Uterus (tissue), 4 donors: ENCODE measurements around the gene ADRM1. TPM values are rescaled to one million over a fixed set of nuclear protein-coding genes. Genes with fewer than 3 reads are reported as not detected.

ENCODE experiments used
- DNase-seq, 2 donors: peaks; one replicate each; pipeline ENCODE4 v3.0.0-alpha.2; 2019 to 2020
- H3K27ac ChIP-seq, 2 donors: fragments of 200-600 bp; sonication (generic); 1 replicate in 1 of 2; 2 replicates in 1 of 2; pipeline ENCODE4 v1.5.1; 2016 to 2018
- H3K27me3 ChIP-seq, 2 donors: fragments of 200-600 bp; sonication (generic); one replicate each; pipeline ENCODE4 v1.5.1; 2018 to 2019; ENCODE audit warnings: control low read depth in 1 of 2
- H3K36me3 ChIP-seq, 2 donors: fragments of 200-600 bp; sonication (generic); one replicate each; pipeline ENCODE4 v1.5.1; 2019; ENCODE audit warnings: control low read depth in 1 of 2
- H3K4me1 ChIP-seq, 2 donors: fragments of 200-600 bp; sonication (generic); one replicate each; pipeline ENCODE4 v1.5.1; 2018 to 2019; ENCODE audit warnings: control low read depth in 1 of 2
- H3K4me3 ChIP-seq, 2 donors: fragments of 200-600 bp; sonication (generic); 1 replicate in 1 of 2; 2 replicates in 1 of 2; pipeline ENCODE4 v1.5.1; 2018 to 2019; ENCODE audit warnings: mild to moderate bottlenecking in 1 of 2
- H3K9me3 ChIP-seq, 2 donors: fragments of 200-600 bp; sonication (generic); one replicate each; pipeline ENCODE4 v1.5.1; 2019; ENCODE audit warnings: control low read depth in 1 of 2
- POLR2A ChIP-seq, 2 donors: fragments of 450-650 bp; IDR thresholded peaks; one replicate each; pipeline ENCODE4 v1.6.1; 2016; ENCODE audit warnings: antibody characterized with exemption in 2 of 2, mild to moderate bottlenecking in 1 of 2, moderate library complexity in 1 of 2
- intact Hi-C: fragments of 100-400 bp; cut with DNase I; formaldehyde crosslinking; loops from one replicate; pipeline ENCODE4 v1.15.1; 2023; ENCODE audit warnings: low total_unique reads
- total RNA-seq, 4 donors: library from RNA; depleted of rRNA in 3 of 4; stranded (reverse); fragments of >200 nt in 3 of 4; gene quantifications; one replicate each; pipeline versions ENCODE4 v1.1.0 to v1.2.4, GENCODE V29; 2014 to 2023
- TF ChIP-seq, protein P1 (sequence below), 4 experiments: fragments of 200-600 bp in 2 of 4; fragments of 450-650 bp in 2 of 4; sonication (generic) in 2 of 4; IDR thresholded peaks; one replicate each; pipeline ENCODE4 v1.5.1; 2016 to 2019; ENCODE audit warnings: antibody characterized with exemption in 4 of 4, mild to moderate bottlenecking in 2 of 4, moderate library complexity in 1 of 4
- donor health status: DM: yes; HTN: yes; CAD: no.

ADRM1 gene
- total RNA-seq, 4 donors from 2014 or later = 42.9 to 82.7 (median 60.9) TPM

- intact Hi-C loops = no loop called here
- TF ChIP-seq, protein P1, sequence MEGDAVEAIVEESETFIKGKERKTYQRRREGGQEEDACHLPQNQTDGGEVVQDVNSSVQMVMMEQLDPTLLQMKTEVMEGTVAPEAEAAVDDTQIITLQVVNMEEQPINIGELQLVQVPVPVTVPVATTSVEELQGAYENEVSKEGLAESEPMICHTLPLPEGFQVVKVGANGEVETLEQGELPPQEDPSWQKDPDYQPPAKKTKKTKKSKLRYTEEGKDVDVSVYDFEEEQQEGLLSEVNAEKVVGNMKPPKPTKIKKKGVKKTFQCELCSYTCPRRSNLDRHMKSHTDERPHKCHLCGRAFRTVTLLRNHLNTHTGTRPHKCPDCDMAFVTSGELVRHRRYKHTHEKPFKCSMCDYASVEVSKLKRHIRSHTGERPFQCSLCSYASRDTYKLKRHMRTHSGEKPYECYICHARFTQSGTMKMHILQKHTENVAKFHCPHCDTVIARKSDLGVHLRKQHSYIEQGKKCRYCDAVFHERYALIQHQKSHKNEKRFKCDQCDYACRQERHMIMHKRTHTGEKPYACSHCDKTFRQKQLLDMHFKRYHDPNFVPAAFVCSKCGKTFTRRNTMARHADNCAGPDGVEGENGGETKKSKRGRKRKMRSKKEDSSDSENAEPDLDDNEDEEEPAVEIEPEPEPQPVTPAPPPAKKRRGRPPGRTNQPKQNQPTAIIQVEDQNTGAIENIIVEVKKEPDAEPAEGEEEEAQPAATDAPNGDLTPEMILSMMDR (IDR thresholded peaks at IDR 0.05) = no peak
- TF ChIP-seq POLR2A (IDR thresholded peaks at IDR 0.05) = no peak
- no peaks in the 10 kb centered on the region for H3K9me3 ChIP-seq
- H3K4me1 ChIP-seq = no peaks in the 10 kb centered on the region
- DNase-seq = no peak
- no peaks in the 10 kb centered on the region for H3K36me3 ChIP-seq
- no peak overlapping the region for H3K4me3 ChIP-seq
- no peaks in the 10 kb centered on the region for H3K27me3 ChIP-seq
- no peak overlapping the region for H3K27ac ChIP-seq
These were observed 43.8 kb downstream of the ADRM1 start for GRCh38 chr20:62346398-62347150.

GRCh38 chr20:62347151-62347404 lies 44.3 kb downstream of the ADRM1 start:
- Histone ChIP-seq H3K27me3 (no peaks in the 10 kb centered on the region), H3K9me3 (no peaks in the 10 kb centered on the region), H3K4me1 (no peaks in the 10 kb centered on the region), H3K27ac (no peak overlapping the region), H3K4me3 (no peak overlapping the region), H3K36me3 (no peaks in the 10 kb centered on the region)
- no peak for DNase-seq
- intact Hi-C loops = no loop called here
- TF ChIP-seq POLR2A (IDR thresholded peaks at IDR 0.05) = no peak

DNA sequence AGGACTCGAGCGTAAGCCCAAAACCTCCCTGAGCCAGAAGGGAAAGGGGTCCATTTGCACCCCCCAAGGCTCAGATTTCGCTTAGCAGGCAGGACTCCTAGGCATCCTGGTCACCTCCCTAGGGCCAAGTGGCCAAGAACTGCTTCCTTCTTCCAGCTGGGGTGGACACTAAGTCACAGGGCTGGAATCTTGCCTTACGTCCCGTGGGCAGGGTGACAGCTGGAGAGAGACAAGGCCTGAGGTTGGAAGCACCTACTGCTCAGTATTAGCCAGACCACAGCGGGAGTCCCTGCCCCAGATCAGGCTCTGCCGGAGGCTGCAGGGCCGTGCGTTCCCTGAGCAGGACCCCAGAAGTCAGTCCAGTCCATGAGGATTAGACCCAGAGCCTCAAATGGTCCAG lies 44.6 kb downstream of the ADRM1 start:
- Histone ChIP-seq H3K36me3 (no peaks in the 10 kb centered on the region), H3K4me3 (no peak overlapping the region), H3K4me1 (no peaks in the 10 kb centered on the region), H3K9me3 (no peaks in the 10 kb centered on the region), H3K27ac (no peak overlapping the region), H3K27me3 (no peaks in the 10 kb centered on the region)
- intact Hi-C loops = no loop called here
- no peak for TF ChIP-seq POLR2A (IDR thresholded peaks at IDR 0.05)
- TF ChIP-seq, protein P1 (IDR thresholded peaks at IDR 0.05) = no peak
- no peak for DNase-seq

DNA sequence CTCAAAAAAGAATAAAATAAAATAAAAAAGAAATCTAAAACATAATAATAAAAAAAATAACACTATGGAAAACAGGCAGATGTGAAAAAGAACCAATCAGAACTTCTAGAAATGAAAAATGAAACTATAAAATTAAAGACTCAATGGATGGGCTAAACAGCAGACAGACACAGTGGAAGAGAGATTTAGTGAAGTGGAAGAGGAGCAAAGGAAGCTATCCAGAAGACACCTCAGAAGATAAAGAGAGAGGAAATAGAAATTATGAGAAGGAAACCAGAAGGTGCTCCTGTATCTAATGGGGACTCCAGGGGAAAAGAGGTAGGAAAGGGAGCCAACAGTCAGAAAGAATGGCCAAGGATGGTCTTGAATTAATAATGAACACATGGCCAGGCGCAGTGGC lies 45.8 kb downstream of the ADRM1 start:
- no peaks in the 10 kb centered on the region for H3K36me3 ChIP-seq
- intact Hi-C loops = no loop called here
- TF ChIP-seq POLR2A (IDR thresholded peaks at IDR 0.05) = no peak
- TF ChIP-seq, protein P1 (IDR thresholded peaks at IDR 0.05) = no peak
- no peaks in the 10 kb centered on the region for H3K4me1 ChIP-seq
- no peak for DNase-seq
- H3K27ac ChIP-seq = no peak overlapping the region
- H3K9me3 ChIP-seq = no peaks in the 10 kb centered on the region
- no peak overlapping the region for H3K4me3 ChIP-seq
- no peaks in the 10 kb centered on the region for H3K27me3 ChIP-seq

GRCh38 chr20:62349556-62350097 lies 46.8 kb downstream of the ADRM1 start:
- no peak for DNase-seq
- no peak for TF ChIP-seq POLR2A (IDR thresholded peaks at IDR 0.05)
- TF ChIP-seq, protein P1 (IDR thresholded peaks at IDR 0.05) = no peak
- H3K27ac ChIP-seq = no peak overlapping the region

More at GRCh38 chr20:62349556-62350097, 46.8 kb downstream of the ADRM1 start:
- no peak overlapping the region for H3K4me3 ChIP-seq
- no peaks in the 10 kb centered on the region for H3K9me3 ChIP-seq
- H3K36me3 ChIP-seq = no peaks in the 10 kb centered on the region
- H3K27me3 ChIP-seq = no peaks in the 10 kb centered on the region
- intact Hi-C loops = no loop called here
- peaks cover 0 to 5% of the 10 kb centered on the region in 2 donors for H3K4me1 ChIP-seq
